ENCODE data around the gene XK. TPM values are rescaled to one million over a fixed set of nuclear protein-coding genes. Genes with fewer than 3 reads are reported as not detected.

XK gene
- polyA plus RNA-seq, 3 donors = 0.05 TPM; not detected in 2

- Histone ChIP-seq H3K4me2 (replicated peaks; ENCODE audit: extremely low read depth, low read length, poor library complexity, severe bottlenecking) (no peak overlapping the region), H3K27ac (ENCODE audit: low read depth in 1 of 2, low read length in 2 of 2) (no peak overlapping the region), H4K20me1 (ENCODE audit: insufficient read depth, low read length) (no peaks in the 10 kb centered on the region), H3K79me2 (ENCODE audit: insufficient read depth, low read length) (no peaks in the 10 kb centered on the region), H3K36me3 (replicated peaks in 1 of 2; ENCODE audit: control insufficient read depth in 1 of 2, insufficient read depth in 2 of 2, low read length in 2 of 2) (no peaks in the 10 kb centered on the region), H3K4me3 (replicated peaks in 1 of 3; ENCODE audit: low read depth in 2 of 3, low read length in 3 of 3) (no peak overlapping the region), H3K9ac (ENCODE audit: insufficient read depth, low read length, poor library complexity, severe bottlenecking) (no peak overlapping the region), H3K4me1 (ENCODE audit: control insufficient read depth in 1 of 2, insufficient read depth in 2 of 2, low read length in 2 of 2) (no peaks in the 10 kb centered on the region), H3K27me3 (ENCODE audit: control insufficient read depth in 2 of 2, insufficient read depth in 2 of 2, low read length in 2 of 2) (no peaks in the 10 kb centered on the region), H2AFZ (ENCODE audit: insufficient read depth, low read depth, low read length, poor library complexity, severe bottlenecking) (no peak overlapping the region), H3K9me3 (replicated peaks in 1 of 2; ENCODE audit: control insufficient read depth in 1 of 2, insufficient read depth in 1 of 2, low read length in 2 of 2) (no peaks in the 10 kb centered on the region)
- no peaks in the 10 kb centered on the region for H3K36me3 Mint-ChIP-seq
- no peaks in the 10 kb centered on the region for H3K4me1 Mint-ChIP-seq
- peaks cover 0 to 3% (median 0%) of the 10 kb centered on the region in 7 donors for H3K9me3 Mint-ChIP-seq
- intact Hi-C loops (cut with micrococcal nuclease) = no loop called here
- H3K27me3 Mint-ChIP-seq (ENCODE audit: low read depth in 3 of 3) = peaks cover 0 to 6% (median 3%) of the 10 kb centered on the region in 3 donors
- no peak overlapping the region for H3K27ac Mint-ChIP-seq
- TF ChIP-seq CTCF (IDR thresholded peaks at IDR 0.05) = no peak
- no peak for DNase-seq
- no CpG with 5 or more reads among the region's 4 CpGs for WGBS (ENCODE audit: insufficient coverage)
- H3K4me3 Mint-ChIP-seq = no peak overlapping the region
Measured at GRCh38 chrX:37672563-37672962, 13.0 kb upstream of the XK start.

- H3K9me3 Mint-ChIP-seq = peaks cover 0 to 3% (median 0%) of the 10 kb centered on the region in 7 donors
- Histone ChIP-seq H3K36me3 (replicated peaks in 1 of 2; ENCODE audit: control insufficient read depth in 1 of 2, insufficient read depth in 2 of 2, low read length in 2 of 2) (no peaks in the 10 kb centered on the region), H3K4me3 (replicated peaks in 1 of 3; ENCODE audit: low read depth in 2 of 3, low read length in 3 of 3) (no peak overlapping the region), H3K9ac (ENCODE audit: insufficient read depth, low read length, poor library complexity, severe bottlenecking) (no peak overlapping the region), H4K20me1 (ENCODE audit: insufficient read depth, low read length) (no peaks in the 10 kb centered on the region), H3K79me2 (ENCODE audit: insufficient read depth, low read length) (no peaks in the 10 kb centered on the region), H3K4me1 (ENCODE audit: control insufficient read depth in 1 of 2, insufficient read depth in 2 of 2, low read length in 2 of 2) (no peaks in the 10 kb centered on the region), H3K27ac (ENCODE audit: low read depth in 1 of 2, low read length in 2 of 2) (no peak overlapping the region), H3K9me3 (replicated peaks in 1 of 2; ENCODE audit: control insufficient read depth in 1 of 2, insufficient read depth in 1 of 2, low read length in 2 of 2) (no peaks in the 10 kb centered on the region), H3K4me2 (replicated peaks; ENCODE audit: extremely low read depth, low read length, poor library complexity, severe bottlenecking) (no peak overlapping the region), H3K27me3 (ENCODE audit: control insufficient read depth in 2 of 2, insufficient read depth in 2 of 2, low read length in 2 of 2) (no peaks in the 10 kb centered on the region), H2AFZ (ENCODE audit: insufficient read depth, low read depth, low read length, poor library complexity, severe bottlenecking) (no peak overlapping the region)
- H3K36me3 Mint-ChIP-seq = no peaks in the 10 kb centered on the region
- DNase-seq = no peak
- no peak overlapping the region for H3K27ac Mint-ChIP-seq
- H3K4me1 Mint-ChIP-seq = no peaks in the 10 kb centered on the region
- peaks cover 0 to 6% (median 1%) of the 10 kb centered on the region in 3 donors for H3K27me3 Mint-ChIP-seq (ENCODE audit: low read depth in 3 of 3)
- no peak for TF ChIP-seq CTCF (IDR thresholded peaks at IDR 0.05)
- intact Hi-C loops (cut with micrococcal nuclease) = no loop called here
- no peak overlapping the region for H3K4me3 Mint-ChIP-seq
Measured at GRCh38 chrX:37676811-37677210, 8.8 kb upstream of the XK start.
